GM12874 (cell line): ENCODE data around the gene SLC30A2.

Experiments
- TF ChIP-seq, protein P1 (sequence below): IDR thresholded peaks from 2 replicates; pipeline ENCODE4 v1.5.1; 2011; ENCODE audit warnings: low read depth, mild to moderate bottlenecking, control low read depth, low read length, moderate library complexity; ENCODE audit not compliant: insufficient read depth

Gene SLC30A2

DNA sequence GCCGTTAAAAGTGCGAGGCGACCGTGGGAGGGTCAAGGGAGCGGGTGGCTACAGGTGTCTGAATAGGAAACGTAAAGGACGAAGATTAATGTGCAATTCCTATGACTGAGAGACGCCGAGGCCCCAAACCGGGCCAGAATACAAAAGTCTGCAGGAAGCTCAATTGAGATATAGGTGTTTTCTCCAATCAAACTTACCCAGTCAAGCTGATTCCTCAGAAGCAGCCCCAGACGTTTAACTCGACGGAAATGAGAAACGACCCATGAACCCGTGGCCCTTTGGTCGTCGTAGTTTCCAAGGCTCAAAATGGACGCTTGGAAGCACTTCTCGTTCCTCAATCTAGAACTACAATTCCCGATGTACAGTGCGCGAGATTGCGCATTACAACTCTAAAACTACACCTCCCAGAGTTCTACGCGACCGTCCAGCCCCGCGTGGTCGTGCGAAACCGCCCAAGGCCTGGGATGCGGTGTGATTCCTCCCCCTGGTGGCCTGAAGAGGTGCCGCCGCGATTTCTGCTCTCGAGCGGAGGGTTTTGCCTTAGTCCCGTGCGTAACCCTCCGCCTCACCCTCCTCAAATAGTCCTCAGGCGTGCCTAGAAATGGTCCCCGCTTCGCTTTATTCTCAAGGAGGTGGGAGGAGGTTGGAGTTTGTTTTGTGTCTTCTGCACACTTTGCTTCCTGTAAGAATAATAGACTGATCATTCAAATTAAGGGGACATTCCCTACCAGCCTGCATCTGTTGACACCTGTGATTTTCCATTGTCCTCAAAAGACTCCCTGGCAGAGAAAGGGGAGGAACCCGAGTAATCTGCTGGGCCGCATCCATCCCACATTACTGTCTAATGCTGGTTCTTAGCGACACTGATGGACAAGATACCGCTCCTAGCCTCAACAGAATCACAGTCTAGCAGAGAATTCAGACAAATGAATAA is 47.8 kb downstream of the SLC30A2 start, which contains the start of gene PAFAH2:
TSS of gene PAFAH2 (minus strand) at position 236 of the 934 bp plus-strand sequence. CDS start 7,247 bp downstream, outside the sequence.
- TF ChIP-seq, protein P1, sequence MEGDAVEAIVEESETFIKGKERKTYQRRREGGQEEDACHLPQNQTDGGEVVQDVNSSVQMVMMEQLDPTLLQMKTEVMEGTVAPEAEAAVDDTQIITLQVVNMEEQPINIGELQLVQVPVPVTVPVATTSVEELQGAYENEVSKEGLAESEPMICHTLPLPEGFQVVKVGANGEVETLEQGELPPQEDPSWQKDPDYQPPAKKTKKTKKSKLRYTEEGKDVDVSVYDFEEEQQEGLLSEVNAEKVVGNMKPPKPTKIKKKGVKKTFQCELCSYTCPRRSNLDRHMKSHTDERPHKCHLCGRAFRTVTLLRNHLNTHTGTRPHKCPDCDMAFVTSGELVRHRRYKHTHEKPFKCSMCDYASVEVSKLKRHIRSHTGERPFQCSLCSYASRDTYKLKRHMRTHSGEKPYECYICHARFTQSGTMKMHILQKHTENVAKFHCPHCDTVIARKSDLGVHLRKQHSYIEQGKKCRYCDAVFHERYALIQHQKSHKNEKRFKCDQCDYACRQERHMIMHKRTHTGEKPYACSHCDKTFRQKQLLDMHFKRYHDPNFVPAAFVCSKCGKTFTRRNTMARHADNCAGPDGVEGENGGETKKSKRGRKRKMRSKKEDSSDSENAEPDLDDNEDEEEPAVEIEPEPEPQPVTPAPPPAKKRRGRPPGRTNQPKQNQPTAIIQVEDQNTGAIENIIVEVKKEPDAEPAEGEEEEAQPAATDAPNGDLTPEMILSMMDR: peak; percentile 94

- TF ChIP-seq, protein P1: no peak
These were observed 48.7 kb downstream of the SLC30A2 start for GRCh38 chr1:25996966-25997827.

GRCh38 chr1:25994402-25995150 is 51.3 kb downstream of the SLC30A2 start:
- TF ChIP-seq, protein P1: no peak

DNA sequence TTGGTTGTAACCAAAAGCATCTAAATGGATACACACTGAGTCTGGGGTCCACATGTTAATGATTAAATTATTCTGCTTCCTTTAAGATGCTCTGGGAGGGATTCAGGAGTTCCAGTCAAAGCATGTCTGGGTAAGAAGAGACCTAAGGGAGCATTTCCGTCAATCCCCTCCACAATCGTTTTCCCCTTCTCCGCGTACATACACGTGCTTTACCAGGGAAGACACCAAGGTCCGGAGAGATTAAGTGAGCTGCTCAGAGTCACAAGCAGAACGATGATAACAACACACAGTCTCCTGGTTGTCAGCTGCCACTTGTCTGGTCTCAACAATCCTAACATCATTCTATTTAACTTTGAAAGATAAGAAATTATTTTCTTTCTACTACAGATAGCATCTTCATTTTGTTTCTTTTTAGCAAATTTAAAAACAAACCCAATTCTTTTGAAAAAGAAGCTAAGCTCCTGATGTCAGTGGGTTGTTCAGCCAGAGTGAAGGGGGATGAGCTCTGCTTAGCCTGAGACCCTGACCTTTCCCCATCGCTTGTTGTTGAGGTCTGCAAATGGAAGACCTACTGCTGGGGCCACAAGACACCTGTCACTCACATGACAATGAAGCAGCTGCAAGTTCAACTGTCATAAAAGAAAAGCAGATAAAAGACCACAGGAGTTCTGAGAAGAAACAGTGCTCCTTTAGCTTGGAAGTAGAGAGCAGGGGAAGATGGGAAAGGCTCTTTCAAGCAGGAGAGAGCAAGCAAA is 52.5 kb downstream of the SLC30A2 start:
- TF ChIP-seq, protein P1: no peak

GRCh38 chr1:25992689-25993171 is 53.2 kb downstream of the SLC30A2 start:
- TF ChIP-seq, protein P1: no peak

- TF ChIP-seq, protein P1: no peak
These were observed 53.8 kb downstream of the SLC30A2 start for GRCh38 chr1:25991937-25992688.
